ENCODE data around the gene ZIC1. TPM values are rescaled to one million over a fixed set of nuclear protein-coding genes. Genes with fewer than 3 reads are reported as not detected.

Gene ZIC1
- total RNA-seq, 2 donors from 2014 or later, result 0.19 TPM; not detected in 1

- Histone ChIP-seq H3K9me3 (no peaks in the 10 kb centered on the region), H3K27ac (no peak overlapping the region), H3K9ac (ENCODE audit: low read depth in 2 of 2, low read length in 2 of 2) (no peak overlapping the region), H3K36me3 (no peaks in the 10 kb centered on the region), H3K4me1 (no peaks in the 10 kb centered on the region), H3K4me3 (no peak overlapping the region), H3K27me3 (peaks cover 53% of the 10 kb centered on the region)
- intact Hi-C loops (cut with DNase I), result no loop called here
- no peak for DNase-seq
- TF ChIP-seq CTCF (IDR thresholded peaks at IDR 0.05), result no peak
Measured at GRCh38 chr3:147424581-147425387, 15.6 kb downstream of the ZIC1 start.

- Histone ChIP-seq H3K4me1 (no peaks in the 10 kb centered on the region), H3K9ac (ENCODE audit: low read depth in 2 of 2, low read length in 2 of 2) (no peak overlapping the region), H3K27me3 (peaks cover 47% of the 10 kb centered on the region), H3K36me3 (no peaks in the 10 kb centered on the region), H3K9me3 (no peaks in the 10 kb centered on the region), H3K4me3 (no peak overlapping the region), H3K27ac (no peak overlapping the region)
- DNase-seq, result no peak
- intact Hi-C loops (cut with DNase I), result no loop called here
- no peak for TF ChIP-seq CTCF (IDR thresholded peaks at IDR 0.05)
Measured at GRCh38 chr3:147425388-147425850, 16.3 kb downstream of the ZIC1 start.

GRCh38 chr3:147426931-147427330 is 17.8 kb downstream of the ZIC1 start:
- DNase-seq, result no peak
- H3K27me3 ChIP-seq, result peaks cover 32% of the 10 kb centered on the region
- H3K4me1 ChIP-seq, result no peaks in the 10 kb centered on the region
- no peak overlapping the region for H3K27ac ChIP-seq
- no peaks in the 10 kb centered on the region for H3K36me3 ChIP-seq
- TF ChIP-seq CTCF (IDR thresholded peaks at IDR 0.05), result no peak
- H3K4me3 ChIP-seq, result no peak overlapping the region
- no peaks in the 10 kb centered on the region for H3K9me3 ChIP-seq
- H3K9ac ChIP-seq (ENCODE audit: low read depth in 2 of 2, low read length in 2 of 2), result no peak overlapping the region
- intact Hi-C loops (cut with DNase I), result no loop called here

GRCh38 chr3:147427746-147428145 is 18.6 kb downstream of the ZIC1 start:
- intact Hi-C loops (cut with DNase I), result no loop called here
- H3K36me3 ChIP-seq, result no peaks in the 10 kb centered on the region
- H3K27ac ChIP-seq, result no peak overlapping the region
- no peak for DNase-seq
- no peak for TF ChIP-seq CTCF (IDR thresholded peaks at IDR 0.05)
- peaks cover 23% of the 10 kb centered on the region for H3K27me3 ChIP-seq
- no peaks in the 10 kb centered on the region for H3K4me1 ChIP-seq
- no peaks in the 10 kb centered on the region for H3K9me3 ChIP-seq
- H3K9ac ChIP-seq (ENCODE audit: low read depth in 2 of 2, low read length in 2 of 2), result no peak overlapping the region
- no peak overlapping the region for H3K4me3 ChIP-seq

GRCh38 chr3:147428326-147428725 is 19.2 kb downstream of the ZIC1 start:
- intact Hi-C loops (cut with DNase I), result no loop called here

More at GRCh38 chr3:147428326-147428725, 19.2 kb downstream of the ZIC1 start:
- no peak for TF ChIP-seq CTCF (IDR thresholded peaks at IDR 0.05)
- H3K9me3 ChIP-seq, result no peaks in the 10 kb centered on the region
- no peak overlapping the region for H3K27ac ChIP-seq
- no peak overlapping the region for H3K9ac ChIP-seq (ENCODE audit: low read depth in 2 of 2, low read length in 2 of 2)
- no peaks in the 10 kb centered on the region for H3K4me1 ChIP-seq
- H3K27me3 ChIP-seq, result peaks cover 18% of the 10 kb centered on the region
- H3K36me3 ChIP-seq, result no peaks in the 10 kb centered on the region
- no peak overlapping the region for H3K4me3 ChIP-seq
- DNase-seq, result no peak

All from colonic mucosa (tissue), 4 donors.